Measurements from ENCODE around the gene CCDC69.
"Not testable (repeated sequence)": the region's sequence is repeated elsewhere in the genome, so short reads cannot be mapped to it uniquely, and the experiment has no call there.

Gene CCDC69

GRCh38 chr5:151221574-151221973 lies 2.3 kb downstream of the CCDC69 start:
- DNase-seq (ENCODE audit: low spot score), result no peak

- no peak for DNase-seq (ENCODE audit: low spot score)
Observed at GRCh38 chr5:151219789-151220188, 4.1 kb downstream of the CCDC69 start.

- no peak for DNase-seq (ENCODE audit: low spot score)
Observed at GRCh38 chr5:151219138-151219537, 4.8 kb downstream of the CCDC69 start.

- no peak for DNase-seq (ENCODE audit: low spot score)
Observed at GRCh38 chr5:151218177-151218576, 5.7 kb downstream of the CCDC69 start.

- DNase-seq (ENCODE audit: low spot score), result no peak
Observed at GRCh38 chr5:151216781-151217180, 7.1 kb downstream of the CCDC69 start.

GRCh38 chr5:151215546-151215880 lies 8.4 kb downstream of the CCDC69 start:
- DNase-seq (ENCODE audit: low spot score), result no peak

GRCh38 chr5:151214614-151215545 lies 9.0 kb downstream of the CCDC69 start:
- peak; percentile 19 for DNase-seq (ENCODE audit: low spot score)

GRCh38 chr5:151213803-151214613 lies 9.9 kb downstream of the CCDC69 start:
- DNase-seq (ENCODE audit: low spot score), result peak; percentile 66

GRCh38 chr5:151212406-151212798 lies 11.5 kb downstream of the CCDC69 start:
- no peak for DNase-seq (ENCODE audit: low spot score)

GRCh38 chr5:151208481-151208914 lies 15.4 kb downstream of the CCDC69 start:
- peak; percentile 35 for DNase-seq (ENCODE audit: low spot score)

- DNase-seq (ENCODE audit: low spot score), result no peak
Observed at GRCh38 chr5:151205411-151205810, 18.5 kb downstream of the CCDC69 start.

- DNase-seq (ENCODE audit: low spot score), result no peak
Observed at GRCh38 chr5:151204051-151204450, 19.8 kb downstream of the CCDC69 start.

GRCh38 chr5:151202381-151203139 lies 21.3 kb downstream of the CCDC69 start:
- DNase-seq (ENCODE audit: low spot score), result no peak

GRCh38 chr5:151200913-151201595 lies 22.8 kb downstream of the CCDC69 start:
- DNase-seq (ENCODE audit: low spot score), result no peak

GRCh38 chr5:151199581-151200185 lies 24.2 kb downstream of the CCDC69 start:
- DNase-seq (ENCODE audit: low spot score), result no peak

GRCh38 chr5:151198861-151199260 lies 25.0 kb downstream of the CCDC69 start:
- DNase-seq (ENCODE audit: low spot score), result no peak

GRCh38 chr5:151197291-151197600 lies 26.6 kb downstream of the CCDC69 start:
- DNase-seq (ENCODE audit: low spot score), result not testable (repeated sequence)

- DNase-seq (ENCODE audit: low spot score), result no peak
Observed at GRCh38 chr5:151196556-151197290, 27.2 kb downstream of the CCDC69 start.

GRCh38 chr5:151195622-151196021 lies 28.3 kb downstream of the CCDC69 start:
- DNase-seq (ENCODE audit: low spot score), result no peak

- DNase-seq (ENCODE audit: low spot score), result no peak
Observed at GRCh38 chr5:151192626-151193025, 31.3 kb downstream of the CCDC69 start.

GRCh38 chr5:151191661-151192060 lies 32.2 kb downstream of the CCDC69 start:
- no peak for DNase-seq (ENCODE audit: low spot score)

All from Ammon's horn (tissue), 1 donor.